DOHH2 (cell line): Measurements from ENCODE around the gene EXTL1.

Experiments
- H3F3A ChIP-seq: fragments of 200-600 bp; sonication (generic), shearing (Covaris generic); 2 replicates; pipeline ENCODE4 v1.6.0; 2016; ENCODE audit warnings: antibody characterized with exemption, mild to moderate bottlenecking; ENCODE audit not compliant: control insufficient read depth, insufficient read depth
- H3K27ac ChIP-seq: fragments of 200-600 bp; sonication (generic); 2 replicates; pipeline ENCODE4 v1.5.1; 2014; ENCODE audit warnings: low read depth, mild to moderate bottlenecking, low read length, moderate library complexity
- H3K27me3 ChIP-seq: fragments of 200-600 bp; sonication (generic); 2 replicates; pipeline ENCODE4 v1.6.1; 2014; ENCODE audit warnings: mild to moderate bottlenecking, low read length, mixed read lengths; ENCODE audit not compliant: control insufficient read depth
- H3K36me3 ChIP-seq: fragments of 200-600 bp; sonication (generic); 2 replicates; pipeline ENCODE4 v1.6.1; 2014; ENCODE audit warnings: mild to moderate bottlenecking, low read length, moderate library complexity, mixed read lengths; ENCODE audit not compliant: control insufficient read depth
- H3K4me1 ChIP-seq: fragments of 200-600 bp; sonication (generic); 2 replicates; pipeline ENCODE4 v1.6.1; 2014; ENCODE audit warnings: mild to moderate bottlenecking, low read length, mixed read lengths; ENCODE audit not compliant: control insufficient read depth
- H3K4me2 ChIP-seq: fragments of 200-600 bp; sonication (generic); 2 replicates; pipeline ENCODE4 v1.6.0; 2014; ENCODE audit warnings: mild to moderate bottlenecking, low read length, moderate library complexity
- H3K4me3 ChIP-seq: fragments of 200-600 bp; sonication (generic); 2 replicates; pipeline ENCODE4 v1.5.1; 2014; ENCODE audit warnings: mild to moderate bottlenecking, low read length, mixed read lengths
- H3K79me2 ChIP-seq: fragments of 200-600 bp; sonication (generic); 2 replicates; pipeline ENCODE4 v1.6.1; 2014; ENCODE audit warnings: mild to moderate bottlenecking, low read length, mixed read lengths; ENCODE audit not compliant: control insufficient read depth
- H3K9me2 ChIP-seq: fragments of 200-600 bp; sonication (generic); replicated peaks from 2 replicates; pipeline ENCODE4 v1.6.1; 2014; ENCODE audit warnings: mild to moderate bottlenecking, low read length, mixed read lengths; ENCODE audit not compliant: control insufficient read depth
- H3K9me3 ChIP-seq: fragments of 200-600 bp; sonication (generic); 2 replicates; pipeline ENCODE4 v1.6.1; 2014; ENCODE audit warnings: antibody characterized with exemption, low read length, mixed read lengths; ENCODE audit not compliant: control insufficient read depth, insufficient read depth
- H4K20me1 ChIP-seq: fragments of 200-600 bp; sonication (generic); 2 replicates; pipeline ENCODE4 v1.6.0; 2014; ENCODE audit warnings: low read depth, mild to moderate bottlenecking, antibody characterized with exemption, low read length, moderate library complexity; ENCODE audit not compliant: control insufficient read depth, insufficient read depth
- EZH2phosphoT487 ChIP-seq: fragments of 200-600 bp; sonication (generic); IDR thresholded peaks from 2 replicates; pipeline ENCODE4 v1.6.1; 2017; ENCODE audit warnings: borderline replicate concordance, mild to moderate bottlenecking, antibody characterized with exemption, low read length, moderate library complexity, mixed read lengths
- TF ChIP-seq, protein P1 (sequence below): fragments of 200-600 bp; sonication (generic); IDR thresholded peaks from one replicate; pipeline ENCODE4 v1.5.1; 2014; ENCODE audit warnings: antibody characterized with exemption, mild to moderate bottlenecking, low read depth, low read length; ENCODE audit not compliant: poor library complexity, severe bottlenecking

Gene EXTL1

GRCh38 chr1:26010825-26011224 is 10.8 kb upstream of the EXTL1 start:
- Histone ChIP-seq H4K20me1 (no peaks in the 10 kb centered on the region), H3K27me3 (no peaks in the 10 kb centered on the region), H3K4me3 (no peak overlapping the region), H3F3A (no peaks in the 10 kb centered on the region), H3K79me2 (no peaks in the 10 kb centered on the region), H3K4me2 (no peak overlapping the region), H3K4me1 (peaks cover 9% of the 10 kb centered on the region), H3K9me3 (no peaks in the 10 kb centered on the region), H3K9me2 (no peaks in the 10 kb centered on the region), H3K36me3 (no peaks in the 10 kb centered on the region), H3K27ac (no peak overlapping the region)
- TF ChIP-seq, protein P1, sequence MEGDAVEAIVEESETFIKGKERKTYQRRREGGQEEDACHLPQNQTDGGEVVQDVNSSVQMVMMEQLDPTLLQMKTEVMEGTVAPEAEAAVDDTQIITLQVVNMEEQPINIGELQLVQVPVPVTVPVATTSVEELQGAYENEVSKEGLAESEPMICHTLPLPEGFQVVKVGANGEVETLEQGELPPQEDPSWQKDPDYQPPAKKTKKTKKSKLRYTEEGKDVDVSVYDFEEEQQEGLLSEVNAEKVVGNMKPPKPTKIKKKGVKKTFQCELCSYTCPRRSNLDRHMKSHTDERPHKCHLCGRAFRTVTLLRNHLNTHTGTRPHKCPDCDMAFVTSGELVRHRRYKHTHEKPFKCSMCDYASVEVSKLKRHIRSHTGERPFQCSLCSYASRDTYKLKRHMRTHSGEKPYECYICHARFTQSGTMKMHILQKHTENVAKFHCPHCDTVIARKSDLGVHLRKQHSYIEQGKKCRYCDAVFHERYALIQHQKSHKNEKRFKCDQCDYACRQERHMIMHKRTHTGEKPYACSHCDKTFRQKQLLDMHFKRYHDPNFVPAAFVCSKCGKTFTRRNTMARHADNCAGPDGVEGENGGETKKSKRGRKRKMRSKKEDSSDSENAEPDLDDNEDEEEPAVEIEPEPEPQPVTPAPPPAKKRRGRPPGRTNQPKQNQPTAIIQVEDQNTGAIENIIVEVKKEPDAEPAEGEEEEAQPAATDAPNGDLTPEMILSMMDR = no peak
- no peak for TF ChIP-seq EZH2phosphoT487

- Histone ChIP-seq H3K4me2 (no peak overlapping the region), H3F3A (no peaks in the 10 kb centered on the region), H3K27ac (no peak overlapping the region), H3K36me3 (no peaks in the 10 kb centered on the region), H3K27me3 (no peaks in the 10 kb centered on the region), H3K9me2 (no peaks in the 10 kb centered on the region), H3K9me3 (no peaks in the 10 kb centered on the region), H4K20me1 (no peaks in the 10 kb centered on the region), H3K79me2 (no peaks in the 10 kb centered on the region), H3K4me3 (no peak overlapping the region), H3K4me1 (peaks cover 4% of the 10 kb centered on the region)
- TF ChIP-seq, protein P1 = no peak
- TF ChIP-seq EZH2phosphoT487 = no peak
These were observed 8.7 kb upstream of the EXTL1 start for GRCh38 chr1:26012864-26013263.

- no peaks in the 10 kb centered on the region for H3K9me3 ChIP-seq
- H3K4me1 ChIP-seq = peaks cover 3% of the 10 kb centered on the region
- no peaks in the 10 kb centered on the region for H3K27me3 ChIP-seq
- no peaks in the 10 kb centered on the region for H3K9me2 ChIP-seq
- H3K27ac ChIP-seq = no peak overlapping the region
- no peak overlapping the region for H3K4me3 ChIP-seq
- no peaks in the 10 kb centered on the region for H3K79me2 ChIP-seq
- H3K4me2 ChIP-seq = no peak overlapping the region
- no peaks in the 10 kb centered on the region for H4K20me1 ChIP-seq
- H3K36me3 ChIP-seq = no peaks in the 10 kb centered on the region
- H3F3A ChIP-seq = no peaks in the 10 kb centered on the region
- no peak for TF ChIP-seq EZH2phosphoT487
- TF ChIP-seq, protein P1 = no peak
These were observed 7.4 kb upstream of the EXTL1 start for GRCh38 chr1:26014179-26014578.

DNA sequence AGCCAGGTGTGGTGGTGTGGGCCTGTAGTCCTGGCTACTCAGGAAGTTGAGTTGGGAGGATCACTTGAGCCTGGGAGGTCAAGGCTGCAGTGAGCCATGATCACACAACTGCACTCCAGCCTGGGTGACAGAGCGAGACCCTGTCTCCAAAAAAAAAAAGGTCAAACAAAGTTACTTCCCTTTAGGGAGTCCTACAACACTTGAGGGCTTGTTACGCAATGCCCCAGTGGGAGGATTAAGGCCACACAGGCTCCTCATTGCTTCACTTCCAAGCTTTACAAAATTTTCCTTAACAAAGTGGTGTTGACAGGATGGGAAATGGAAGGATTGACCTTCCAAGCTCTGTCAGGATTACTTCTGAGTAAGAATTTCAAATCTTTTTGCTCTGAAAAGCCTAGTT is 6.2 kb upstream of the EXTL1 start:
- no peak overlapping the region for H3K27ac ChIP-seq
- no peaks in the 10 kb centered on the region for H3K79me2 ChIP-seq
- H3K9me3 ChIP-seq = no peaks in the 10 kb centered on the region
- H4K20me1 ChIP-seq = no peaks in the 10 kb centered on the region
- H3K9me2 ChIP-seq = no peaks in the 10 kb centered on the region
- no peak overlapping the region for H3K4me3 ChIP-seq
- H3K4me2 ChIP-seq = no peak overlapping the region
- TF ChIP-seq, protein P1 = no peak
- no peak for TF ChIP-seq EZH2phosphoT487
- no peaks in the 10 kb centered on the region for H3K4me1 ChIP-seq
- no peaks in the 10 kb centered on the region for H3K36me3 ChIP-seq
- no peaks in the 10 kb centered on the region for H3F3A ChIP-seq
- H3K27me3 ChIP-seq = peaks cover 3% of the 10 kb centered on the region; the same call in 1 of the 2 replicates
